Stimulated activated CD8-positive, alpha-beta memory T cell treated with anti-CD3 and anti-CD28 coated beads, Interleukin-12 subunit alpha, Interleukin-12 subunit beta, amount 100 ng/mL, for 24 hours (primary cell): ENCODE data around the gene DDX25.

Experiments
- DNase-seq: peaks from one replicate; pipeline ENCODE4 v3.0.0-alpha.2; 2020; ENCODE audit errors: extremely low read depth

Gene DDX25

GRCh38 chr11:125935618-125936199 is 31.4 kb downstream of the DDX25 start:
- no peak for DNase-seq

GRCh38 chr11:125938418-125938817 is 34.1 kb downstream of the DDX25 start:
- no peak for DNase-seq

- no peak for DNase-seq
Measured at GRCh38 chr11:125939081-125939521, 34.8 kb downstream of the DDX25 start.

GRCh38 chr11:125940145-125940544 is 35.8 kb downstream of the DDX25 start:
- no peak for DNase-seq

- DNase-seq = no peak
Measured at GRCh38 chr11:125941267-125941618, 36.9 kb downstream of the DDX25 start.

GRCh38 chr11:125941619-125942611 is 37.6 kb downstream of the DDX25 start:
- DNase-seq = peak; percentile 11

GRCh38 chr11:125942771-125943428 is 38.6 kb downstream of the DDX25 start:
- DNase-seq = no peak

GRCh38 chr11:125943661-125944349 is 39.5 kb downstream of the DDX25 start:
- DNase-seq = no peak

GRCh38 chr11:125944350-125945010 is 40.2 kb downstream of the DDX25 start:
- no peak for DNase-seq

- DNase-seq = no peak
Measured at GRCh38 chr11:125945011-125945796, 40.9 kb downstream of the DDX25 start.

- no peak for DNase-seq
Measured at GRCh38 chr11:125945797-125946520, 41.7 kb downstream of the DDX25 start, which contains the start of gene VSIG10L2. Gene VSIG10L2, plus strand, starts transcription at chr11:125946044. Its CDS starts 12 bp downstream, at chr11:125946056.

- DNase-seq = no peak
Measured at GRCh38 chr11:125946712-125947418, 42.6 kb downstream of the DDX25 start.

GRCh38 chr11:125947419-125948277 is 43.3 kb downstream of the DDX25 start:
- no peak for DNase-seq

GRCh38 chr11:125948278-125949051 is 44.2 kb downstream of the DDX25 start:
- no peak for DNase-seq

GRCh38 chr11:125949271-125950177 is 45.2 kb downstream of the DDX25 start:
- no peak for DNase-seq

GRCh38 chr11:125950178-125950490 is 45.8 kb downstream of the DDX25 start:
- no peak for DNase-seq
